Testis (tissue), 5 donors: ENCODE results near the gene SEC22B. TPM values are rescaled to one million over a fixed set of nuclear protein-coding genes. Genes with fewer than 3 reads are reported as not detected.
"Not testable (repeated sequence)": the region's sequence is repeated elsewhere in the genome, so short reads cannot be mapped to it uniquely, and the experiment has no call there.

Experiments
- DNase-seq: peaks from one replicate; pipeline ENCODE4 v3.0.0-alpha.2; 2019
- H3K27ac ChIP-seq, 2 donors: fragments of 200-600 bp; sonication (generic); one replicate each; pipeline ENCODE4 v1.5.1; 2019
- H3K27me3 ChIP-seq: fragments of 200-600 bp; sonication (generic); one replicate; pipeline ENCODE4 v1.5.1; 2019
- H3K36me3 ChIP-seq: fragments of 200-600 bp; sonication (generic); one replicate; pipeline ENCODE4 v1.5.1; 2017; ENCODE audit warnings: low read depth; ENCODE audit errors: missing control alignments
- H3K4me1 ChIP-seq: fragments of 200-600 bp; sonication (generic); one replicate; pipeline ENCODE4 v1.5.1; 2019
- H3K4me3 ChIP-seq, 2 donors: fragments of 200-600 bp; sonication (generic); one replicate each; pipeline ENCODE4 v1.5.1; 2017 to 2019
- H3K9me3 ChIP-seq: fragments of 200-600 bp; sonication (generic); one replicate; pipeline ENCODE4 v1.5.1; 2017
- CTCF ChIP-seq, 3 experiments: fragments of 450-650 bp in 2 of 3; fragments of 200-600 bp in 1 of 3; sonication (generic) in 1 of 3; IDR thresholded peaks; one replicate each; pipeline ENCODE4 v1.5.1; 2016 to 2019; ENCODE audit warnings: antibody characterized with exemption in 3 of 3, mild to moderate bottlenecking in 2 of 3, moderate library complexity in 1 of 3
- POLR2A ChIP-seq: fragments of 450-650 bp; IDR thresholded peaks from one replicate; pipeline ENCODE4 v1.6.1; 2017; ENCODE audit warnings: antibody characterized with exemption, mild to moderate bottlenecking, moderate library complexity
- WGBS, 2 donors: methylation state at CpG; one replicate each; pipeline ENCODE4 v1.1.5; 2018; 5-methylcytosine and 5-hydroxymethylcytosine counted together
- intact Hi-C: fragments of 100-400 bp; cut with DNase I; formaldehyde crosslinking; loops from one replicate; pipeline ENCODE4 v1.15.1; 2023; ENCODE audit warnings: low total_unique reads
- long read RNA-seq, 2 donors: transcript quantifications; one replicate each; lab custom pipeline, GENCODE V29; 2026
- polyA plus RNA-seq: library from polyadenylated mRNA; stranded (reverse); fragments of 350-450 nt; fragmentation: Illumina TruSeq; extraction: RNeasy Lipid Tissue Mini Kit (QIAGEN cat#74804); gene quantifications from one replicate; pipeline ENCODE4 v1.2.3, GENCODE V29; 2014; ENCODE audit warnings: low read depth, low replicate concordance; ENCODE audit not compliant: insufficient read depth
- total RNA-seq, 2 donors: library from RNA; depleted of rRNA; stranded (reverse); fragments of >200 nt; gene quantifications; one replicate each; pipeline ENCODE4 v1.2.3, GENCODE V29; 2016

SEC22B gene
- total RNA-seq, result 10 to 100 TPM; 26.9 to 30.6 TPM
- 19.2 TPM for polyA plus RNA-seq
- long read RNA-seq, donor 1, full-length matches to known transcripts, result 39 of 39 reads
- long read RNA-seq, donor 1, partial matches to known transcripts, result 0 of 39 reads
- long read RNA-seq, donor 1, other reads (novel, unspliced or antisense), result 0 of 39 reads
- long read RNA-seq, donor 2, full-length matches to known transcripts, result 27 of 27 reads
- long read RNA-seq, donor 2, partial matches to known transcripts, result 0 of 27 reads
- long read RNA-seq, donor 2, other reads (novel, unspliced or antisense), result 0 of 27 reads

DNA sequence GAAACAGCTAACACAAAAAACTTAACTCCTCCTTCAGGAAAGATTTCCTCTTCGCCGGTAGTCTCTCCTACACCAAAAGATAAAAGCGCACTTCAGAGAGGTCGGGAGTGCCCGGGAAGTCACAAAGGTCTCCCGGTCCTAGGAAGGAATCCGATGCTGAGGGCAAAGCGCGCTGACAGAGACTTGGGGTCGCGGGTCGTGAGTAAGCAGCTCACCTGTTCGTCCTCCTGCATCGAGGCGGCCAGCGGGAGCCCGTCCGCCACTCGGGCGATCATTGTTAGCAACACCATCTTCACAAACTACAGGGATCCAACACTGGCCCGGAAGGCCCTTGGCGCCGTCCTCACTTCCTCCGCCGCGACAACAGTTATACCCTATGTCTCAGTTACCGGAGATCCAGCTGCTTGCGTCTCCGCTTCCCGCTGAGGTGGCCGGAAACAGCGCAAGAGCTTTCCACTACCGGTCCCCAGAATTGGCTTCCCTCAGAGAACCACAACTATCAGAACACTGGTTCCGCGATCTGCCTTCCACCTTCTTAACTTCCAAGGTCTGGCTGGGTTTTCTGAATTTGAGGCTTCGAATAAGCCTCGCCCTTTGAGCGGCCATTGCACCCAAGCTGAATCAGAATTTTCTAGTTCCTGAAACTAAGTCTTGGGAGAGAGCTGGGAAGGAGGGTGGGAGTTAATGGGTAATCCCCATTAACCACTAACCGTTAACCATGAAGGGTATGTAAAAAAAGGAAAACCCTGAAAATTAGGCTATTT is at the start of gene SEC22B:
Gene SEC22B, minus strand, starts transcription at position 429 of the 764 bp plus-strand sequence. Its CDS starts 139 bp downstream, at position 290.
- Histone ChIP-seq H3K9me3 (no peaks in the 10 kb centered on the region), H3K27me3 (no peaks in the 10 kb centered on the region), H3K4me3 (peak within 1 kb of the TSS; percentile 85 to 89), H3K36me3 (no peaks in the 10 kb centered on the region), H3K27ac (peak within 1 kb of the TSS; percentile 91 to 94), H3K4me1 (peaks cover 7% of the 10 kb centered on the region)
- WGBS, 2 donors, result 2% methylated on average over 31 to 39 of the region's 39 CpGs
- peak; percentile 91 for DNase-seq
- intact Hi-C loops, result no loop called here
- peak in 1 of 3 experiments; percentile 10 for TF ChIP-seq CTCF (IDR thresholded peaks at IDR 0.05)
- TF ChIP-seq POLR2A, result peak; percentile 68

- intact Hi-C loops, DNase-seq: not testable (repeated sequence)
Observed at GRCh38 chr1:120217933-120218332, 41.6 kb upstream of the SEC22B start.

GRCh38 chr1:120217175-120217929 is 41.0 kb upstream of the SEC22B start:
- H3K4me1 ChIP-seq, H3K36me3 ChIP-seq, H3K27me3 ChIP-seq, DNase-seq, H3K9me3 ChIP-seq, H3K4me3 ChIP-seq, H3K27ac ChIP-seq, intact Hi-C loops: not testable (repeated sequence)
- WGBS, 2 donors, result 39 to 46% methylated on average over 2 of the region's 3 CpGs

More at GRCh38 chr1:120217933-120218332, 41.6 kb upstream of the SEC22B start:
- not testable (repeated sequence) for H3K9me3 ChIP-seq, H3K4me1 ChIP-seq, H3K36me3 ChIP-seq, H3K27ac ChIP-seq, H3K27me3 ChIP-seq, H3K4me3 ChIP-seq
- WGBS, 2 donors, result 68 to 79% methylated on average over 2 of the region's 2 CpGs

- H3K4me1 ChIP-seq, DNase-seq, H3K9me3 ChIP-seq, H3K4me3 ChIP-seq, H3K36me3 ChIP-seq, intact Hi-C loops, H3K27ac ChIP-seq, H3K27me3 ChIP-seq: not testable (repeated sequence)
- whole genome bisulfite sequencing, 2 donors, result no CpG with 5 or more reads among the region's 2 CpGs
Observed at GRCh38 chr1:120213606-120214005, 37.3 kb upstream of the SEC22B start.

- H3K4me1 ChIP-seq, intact Hi-C loops, H3K9me3 ChIP-seq, H3K27me3 ChIP-seq, H3K27ac ChIP-seq, H3K4me3 ChIP-seq, DNase-seq, H3K36me3 ChIP-seq: not testable (repeated sequence)
- whole genome bisulfite sequencing, 2 donors, result no CpG with 5 or more reads among the region's 6 CpGs
Observed at GRCh38 chr1:120210754-120211153, 34.4 kb upstream of the SEC22B start.

- not testable (repeated sequence) for H3K9me3 ChIP-seq
Observed at GRCh38 chr1:120196863-120197775, 20.8 kb upstream of the SEC22B start.

GRCh38 chr1:120188626-120189025 is 12.3 kb upstream of the SEC22B start:
- H3K27me3 ChIP-seq, DNase-seq, H3K4me1 ChIP-seq, H3K27ac ChIP-seq, intact Hi-C loops, H3K4me3 ChIP-seq, H3K36me3 ChIP-seq, H3K9me3 ChIP-seq: not testable (repeated sequence)
- 63 to 71% methylated on average over 2 of the region's 3 CpGs for WGBS, 2 donors

More at GRCh38 chr1:120196863-120197775, 20.8 kb upstream of the SEC22B start:
- intact Hi-C loops, H3K27me3 ChIP-seq, H3K27ac ChIP-seq, DNase-seq, H3K4me1 ChIP-seq, H3K36me3 ChIP-seq: not testable (repeated sequence)
- WGBS, 2 donors, result 19 to 35% methylated on average over 11 to 18 of the region's 55 CpGs
- H3K4me3 ChIP-seq, result peak overlapping the region in 1 of 2 donors; percentile 24

GRCh38 chr1:120182176-120182707 is 5.9 kb upstream of the SEC22B start:
- not testable (repeated sequence) for H3K9me3 ChIP-seq
- 81 to 96% methylated on average over 2 of the region's 2 CpGs for WGBS, 2 donors

GRCh38 chr1:120179811-120180690 is 3.7 kb upstream of the SEC22B start:
- H3K9me3 ChIP-seq, intact Hi-C loops, H3K36me3 ChIP-seq, H3K4me1 ChIP-seq, H3K27me3 ChIP-seq: not testable (repeated sequence)
- WGBS, 2 donors, result 2 to 8% methylated on average over 6 to 22 of the region's 29 CpGs
- Histone ChIP-seq H3K27ac (peak overlapping the region in 1 of 2 donors; percentile 53), H3K4me3 (peak overlapping the region in 1 of 2 donors; percentile 37)
- peak; percentile 15 for DNase-seq

More at GRCh38 chr1:120182176-120182707, 5.9 kb upstream of the SEC22B start:
- H3K4me3 ChIP-seq, H3K27ac ChIP-seq, H3K36me3 ChIP-seq, H3K27me3 ChIP-seq, H3K4me1 ChIP-seq, intact Hi-C loops, DNase-seq: not testable (repeated sequence)
